OCI-LY7 (cell line): ENCODE results near the gene KCNK16. TPM values are rescaled to one million over a fixed set of nuclear protein-coding genes. Genes with fewer than 3 reads are reported as not detected.

Source experiments
- BruUV-seq: library from RNA; stranded (reverse); fragments of 400-500 nt; replicated peaks from 2 replicates; lab custom pipeline; 2021; lab: Mats Ljungman, UMichigan
- CTCF ChIA-PET: fragments of 300-600 bp; sonication (Branson Sonifier 250); formaldehyde crosslinking; loops from one replicate; lab custom pipeline; 2022; ENCODE audit warnings: antibody characterized with exemption; ENCODE audit not compliant: unreplicated experiment; lab: Charles Lee
- POLR2A ChIA-PET: fragments of 300-600 bp; sonication (Branson Sonifier 250); formaldehyde crosslinking; loops from one replicate; lab custom pipeline; 2022; ENCODE audit warnings: antibody characterized with exemption; lab: Charles Lee
- DNase-seq: peaks from one replicate; pipeline ENCODE4 v3.0.0-alpha.2; 2015; ENCODE audit warnings: low spot score
- H2AFZ ChIP-seq: fragments of 200-600 bp; sonication (generic), shearing (Covaris generic); 2 replicates; pipeline ENCODE4 v1.6.1; 2014; ENCODE audit warnings: mild to moderate bottlenecking, antibody characterized with exemption, low read length, moderate library complexity
- H3K27ac ChIP-seq: fragments of 200-600 bp; sonication (generic); 2 replicates; pipeline ENCODE4 v1.5.1; 2014; ENCODE audit warnings: mixed run types, low read depth, mild to moderate bottlenecking, moderate library complexity, low read length, inconsistent platforms; ENCODE audit not compliant: poor library complexity, severe bottlenecking
- H3K36me3 ChIP-seq: fragments of 200-600 bp; sonication (generic); 2 replicates; pipeline ENCODE4 v1.6.1; 2014; ENCODE audit warnings: mild to moderate bottlenecking, antibody characterized with exemption, low read length, moderate library complexity, mixed read lengths; ENCODE audit not compliant: insufficient read depth
- H3K4me1 ChIP-seq: fragments of 200-600 bp; sonication (generic); 2 replicates; pipeline ENCODE4 v1.5.1; 2014; ENCODE audit warnings: mild to moderate bottlenecking, low read length; ENCODE audit not compliant: insufficient read depth, poor library complexity, severe bottlenecking
- H3K4me2 ChIP-seq: fragments of 200-600 bp; sonication (generic); 2 replicates; pipeline ENCODE4 v1.6.1; 2014; ENCODE audit warnings: mild to moderate bottlenecking, low read length
- H3K4me3 ChIP-seq: fragments of 200-600 bp; sonication (generic); 2 replicates; pipeline ENCODE4 v1.5.1; 2014; ENCODE audit warnings: mild to moderate bottlenecking, low read depth, low read length; ENCODE audit not compliant: poor library complexity, severe bottlenecking
- H3K79me2 ChIP-seq: fragments of 200-600 bp; sonication (generic); 2 replicates; pipeline ENCODE4 v1.6.1; 2016; ENCODE audit warnings: low read depth, mild to moderate bottlenecking, low read length, moderate library complexity, mixed read lengths; ENCODE audit not compliant: insufficient read depth
- H3K9me2 ChIP-seq: fragments of 200-600 bp; sonication (generic); 2 replicates; pipeline ENCODE4 v1.6.1; 2016; ENCODE audit warnings: mild to moderate bottlenecking, low read length, mixed read lengths; ENCODE audit not compliant: insufficient read depth
- H3K9me3 ChIP-seq: fragments of 200-600 bp; sonication (generic); 2 replicates; pipeline ENCODE4 v1.6.1; 2014; ENCODE audit warnings: mild to moderate bottlenecking, mixed run types, low read length, mixed read lengths
- H4K20me1 ChIP-seq: fragments of 200-600 bp; sonication (generic); 2 replicates; pipeline ENCODE4 v1.6.1; 2014; ENCODE audit warnings: mild to moderate bottlenecking, antibody characterized with exemption, low read length, moderate library complexity, mixed read lengths; ENCODE audit not compliant: insufficient read depth
- CTCF ChIP-seq: fragments of 200-600 bp; sonication (generic); conservative IDR thresholded peaks from 2 replicates; pipeline ENCODE4 v1.5.1; 2014; ENCODE audit warnings: mild to moderate bottlenecking, antibody characterized with exemption, low read length, moderate library complexity, mixed read lengths
- EZH2phosphoT487 ChIP-seq: fragments of 200-600 bp; sonication (generic); IDR thresholded peaks from 2 replicates; pipeline ENCODE4 v1.6.1; 2018; ENCODE audit warnings: low read depth, borderline replicate concordance, mild to moderate bottlenecking, mixed run types, antibody characterized with exemption, low read length, moderate library complexity, mixed read lengths
- intact Hi-C: fragments of 100-400 bp; cut with micrococcal nuclease; formaldehyde crosslinking; loops from one replicate; pipeline ENCODE4 v1.10.0; 2022; ENCODE audit not compliant: unreplicated experiment
- total RNA-seq, 2 experiments: library from RNA; depleted of rRNA in 1 of 2; stranded (reverse); fragments of >200 nt in 1 of 2; shearing (Covaris generic) in 1 of 2; gene quantifications; 2 replicates each; pipeline ENCODE4 v1.2.3, GENCODE V29; 2014 to 2022

KCNK16 gene
- total RNA-seq, 2 experiments from 2014 or later = not detected

GRCh38 chr6:39268721-39269120 is 53.8 kb downstream of the KCNK16 start:
- Histone ChIP-seq H3K27ac (no peak overlapping the region), H4K20me1 (no peaks in the 10 kb centered on the region), H3K36me3 (no peaks in the 10 kb centered on the region), H3K9me3 (no peaks in the 10 kb centered on the region), H3K4me3 (no peak overlapping the region), H3K4me2 (no peak overlapping the region), H3K4me1 (no peaks in the 10 kb centered on the region), H2AFZ (no peak overlapping the region), H3K9me2 (no peaks in the 10 kb centered on the region), H3K79me2 (no peaks in the 10 kb centered on the region)
- intact Hi-C loops = no loop called here
- POLR2A ChIA-PET = no interaction called here
- CTCF ChIA-PET = no interaction called here
- BruUV-seq = no TSS peak
- no peak for TF ChIP-seq CTCF
- TF ChIP-seq EZH2phosphoT487 = no peak
- no peak for DNase-seq

GRCh38 chr6:39268171-39268570 is 54.3 kb downstream of the KCNK16 start:
- BruUV-seq = no TSS peak
- no peak for DNase-seq
- Histone ChIP-seq H3K79me2 (no peaks in the 10 kb centered on the region), H4K20me1 (no peaks in the 10 kb centered on the region), H3K9me3 (no peaks in the 10 kb centered on the region), H3K4me1 (no peaks in the 10 kb centered on the region), H3K36me3 (no peaks in the 10 kb centered on the region), H3K4me3 (no peak overlapping the region), H3K27ac (no peak overlapping the region), H3K4me2 (no peak overlapping the region), H3K9me2 (no peaks in the 10 kb centered on the region), H2AFZ (no peak overlapping the region)
- TF ChIP-seq CTCF = no peak
- no peak for TF ChIP-seq EZH2phosphoT487
- intact Hi-C loops = no loop called here
- ChIA-PET CTCF (no interaction called here), POLR2A (interaction anchor here (0.7 kb wide), 1 partner anchor 836 kb away, joined by 5 read pairs; no protein-coding TSS in a partner anchor)

- Histone ChIP-seq H2AFZ (no peak overlapping the region), H3K9me3 (no peaks in the 10 kb centered on the region), H3K36me3 (no peaks in the 10 kb centered on the region), H3K9me2 (no peaks in the 10 kb centered on the region), H3K79me2 (no peaks in the 10 kb centered on the region), H3K4me2 (no peak overlapping the region), H3K4me1 (no peaks in the 10 kb centered on the region), H3K4me3 (no peak overlapping the region), H3K27ac (no peak overlapping the region), H4K20me1 (no peaks in the 10 kb centered on the region)
- intact Hi-C loops = no loop called here
- BruUV-seq = no TSS peak
- POLR2A ChIA-PET = interaction anchor here (1.8 kb wide), 1 partner anchor 11 kb away, joined by 5 read pairs; no protein-coding TSS in a partner anchor
- TF ChIP-seq EZH2phosphoT487 (no peak), CTCF (no peak)
- no peak for DNase-seq
- CTCF ChIA-PET = interaction anchor here (0.6 kb wide), 1 partner anchor 10 kb away, joined by 3 read pairs; no protein-coding TSS in a partner anchor
These were observed 55.6 kb downstream of the KCNK16 start for GRCh38 chr6:39266782-39267355.
